Lower lobe of right lung (tissue), 2 donors: Measurements from ENCODE around the gene SSTR3. TPM values are rescaled to one million over a fixed set of nuclear protein-coding genes. Genes with fewer than 3 reads are reported as not detected.

Experiments used
- ATAC-seq, 2 donors: fragments of 200-7000 bp; cut with Tn5 transposase; one replicate each; pipeline ENCODE4 v1.9.1; 2020 to 2022; ENCODE audit warnings: mild to moderate bottlenecking in 2 of 2, moderate library complexity in 2 of 2
- DNase-seq: peaks from one replicate; pipeline ENCODE4 v3.0.0-alpha.2; 2020
- H3K27ac ChIP-seq: fragments of 200-600 bp; one replicate; pipeline ENCODE4 v1.8.0; 2022
- H3K27me3 ChIP-seq: fragments of 200-600 bp; one replicate; pipeline ENCODE4 v1.8.0; 2022; ENCODE audit warnings: low read depth
- H3K36me3 ChIP-seq: fragments of 200-600 bp; one replicate; pipeline ENCODE4 v1.8.0; 2022; ENCODE audit warnings: mild to moderate bottlenecking
- H3K4me1 ChIP-seq: fragments of 200-600 bp; one replicate; pipeline ENCODE4 v1.8.0; 2022
- H3K4me3 ChIP-seq: fragments of 200-600 bp; one replicate; pipeline ENCODE4 v1.8.0; 2022; ENCODE audit warnings: mild to moderate bottlenecking
- H3K9me3 ChIP-seq: fragments of 200-600 bp; one replicate; pipeline ENCODE4 v1.8.0; 2022
- intact Hi-C: fragments of 100-400 bp; cut with DNase I; formaldehyde crosslinking; loops from one replicate; pipeline ENCODE4 v1.11.0; 2022
- total RNA-seq: library from RNA; stranded (reverse); fragmentation: NEBNext Ultra II Directional; extraction: Animal tissue kit (Norgen Biotek cat#: 25700); gene quantifications from one replicate; pipeline ENCODE4 v1.2.1, GENCODE V29; 2021
- TF ChIP-seq, protein P1 (sequence below): fragments of 200-600 bp; IDR thresholded peaks from one replicate; pipeline ENCODE4 v1.8.0; 2022; ENCODE audit warnings: antibody characterized with exemption, mild to moderate bottlenecking
- donor health status: DM: no; HTN: yes; CAD: no; lungs with severe emphysema.

Gene SSTR3
- total RNA-seq, 1 donor from 2014 or later = not detected

DNA sequence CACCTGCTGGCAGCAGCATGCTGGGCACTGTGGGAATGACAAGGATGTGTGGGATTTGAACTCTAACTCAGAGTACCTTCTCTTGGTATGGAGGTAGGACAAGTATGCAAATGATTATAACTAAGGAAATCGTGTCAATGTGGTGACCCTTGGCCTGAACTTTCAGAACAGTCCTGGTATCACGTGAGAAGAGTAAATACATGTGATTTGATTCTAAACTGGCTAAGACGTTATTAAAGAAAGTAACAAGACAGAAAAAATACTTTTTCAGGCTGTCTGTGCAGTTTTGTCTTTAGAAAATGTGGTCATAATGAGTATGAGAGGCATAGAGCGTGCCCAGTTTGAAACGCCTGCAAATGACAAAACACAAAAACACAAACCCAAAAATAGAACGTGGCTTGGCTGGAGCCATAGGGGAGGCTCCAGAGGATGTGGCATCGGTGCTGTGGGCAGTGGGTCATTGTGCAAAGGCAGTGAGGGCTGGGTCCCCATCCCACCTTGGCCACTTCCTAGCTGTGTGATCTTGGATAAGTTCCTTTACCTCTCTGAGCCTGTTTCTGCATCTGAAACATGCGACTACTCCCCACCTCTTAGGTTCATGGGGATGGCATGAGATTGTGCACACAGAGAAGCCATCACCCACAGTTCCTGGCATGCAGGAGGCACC, 44.2 kb downstream of the SSTR3 start:
- no peak overlapping the region for H3K4me3 ChIP-seq
- ATAC-seq (no peak), DNase-seq (peak; percentile 14)
- intact Hi-C loops = no loop called here
- no peak overlapping the region for H3K27ac ChIP-seq
- TF ChIP-seq, protein P1, sequence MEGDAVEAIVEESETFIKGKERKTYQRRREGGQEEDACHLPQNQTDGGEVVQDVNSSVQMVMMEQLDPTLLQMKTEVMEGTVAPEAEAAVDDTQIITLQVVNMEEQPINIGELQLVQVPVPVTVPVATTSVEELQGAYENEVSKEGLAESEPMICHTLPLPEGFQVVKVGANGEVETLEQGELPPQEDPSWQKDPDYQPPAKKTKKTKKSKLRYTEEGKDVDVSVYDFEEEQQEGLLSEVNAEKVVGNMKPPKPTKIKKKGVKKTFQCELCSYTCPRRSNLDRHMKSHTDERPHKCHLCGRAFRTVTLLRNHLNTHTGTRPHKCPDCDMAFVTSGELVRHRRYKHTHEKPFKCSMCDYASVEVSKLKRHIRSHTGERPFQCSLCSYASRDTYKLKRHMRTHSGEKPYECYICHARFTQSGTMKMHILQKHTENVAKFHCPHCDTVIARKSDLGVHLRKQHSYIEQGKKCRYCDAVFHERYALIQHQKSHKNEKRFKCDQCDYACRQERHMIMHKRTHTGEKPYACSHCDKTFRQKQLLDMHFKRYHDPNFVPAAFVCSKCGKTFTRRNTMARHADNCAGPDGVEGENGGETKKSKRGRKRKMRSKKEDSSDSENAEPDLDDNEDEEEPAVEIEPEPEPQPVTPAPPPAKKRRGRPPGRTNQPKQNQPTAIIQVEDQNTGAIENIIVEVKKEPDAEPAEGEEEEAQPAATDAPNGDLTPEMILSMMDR = no peak
- H3K27me3 ChIP-seq = no peaks in the 10 kb centered on the region
- H3K36me3 ChIP-seq = no peaks in the 10 kb centered on the region
- no peaks in the 10 kb centered on the region for H3K9me3 ChIP-seq
- peaks cover 10% of the 10 kb centered on the region for H3K4me1 ChIP-seq

- Histone ChIP-seq H3K27ac (peak overlapping the region; percentile 60), H3K4me1 (peaks cover 10% of the 10 kb centered on the region), H3K4me3 (peak overlapping the region; percentile 33), H3K27me3 (no peaks in the 10 kb centered on the region), H3K9me3 (no peaks in the 10 kb centered on the region), H3K36me3 (no peaks in the 10 kb centered on the region)
- TF ChIP-seq, protein P1 = no peak
- DNase-seq = peak; percentile 30
- intact Hi-C loops = no loop called here
- ATAC-seq = no peak
Observed at GRCh38 chr22:37167176-37167980, 44.9 kb downstream of the SSTR3 start.

DNA sequence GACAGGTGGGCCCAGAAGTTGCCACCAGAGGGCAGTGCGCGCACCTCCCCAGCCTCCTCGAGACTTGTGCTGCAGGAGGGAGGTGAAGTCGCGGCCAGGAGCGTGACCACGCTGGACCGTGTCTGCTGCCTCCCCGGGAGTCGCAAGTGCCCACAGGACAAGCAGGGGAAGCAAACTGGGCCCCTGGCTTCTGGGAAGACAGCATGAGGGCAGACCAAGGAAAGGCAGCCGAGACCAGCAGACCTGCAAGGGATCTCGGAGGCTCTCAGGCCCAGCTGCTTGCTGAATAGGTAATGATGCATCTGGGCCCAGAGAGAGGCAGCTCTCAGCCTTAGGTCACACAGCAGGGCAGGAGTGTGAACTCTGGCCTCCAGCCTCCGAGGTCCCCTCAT, 45.6 kb downstream of the SSTR3 start:
- H3K36me3 ChIP-seq = no peaks in the 10 kb centered on the region
- ATAC-seq = peak; percentile 88 to 92
- intact Hi-C loops = no loop called here

GRCh38 chr22:37165940-37166674, 46.2 kb downstream of the SSTR3 start:
- intact Hi-C loops = no loop called here

More for the DNA sequence above, 45.6 kb downstream of the SSTR3 start:
- H3K9me3 ChIP-seq = no peaks in the 10 kb centered on the region
- H3K27ac ChIP-seq = peak overlapping the region; percentile 60
- TF ChIP-seq, protein P1 = peak; percentile 91
- H3K4me1 ChIP-seq = peaks cover 10% of the 10 kb centered on the region
- no peaks in the 10 kb centered on the region for H3K27me3 ChIP-seq
- peak overlapping the region; percentile 33 for H3K4me3 ChIP-seq
- peak; percentile 90 for DNase-seq

DNA sequence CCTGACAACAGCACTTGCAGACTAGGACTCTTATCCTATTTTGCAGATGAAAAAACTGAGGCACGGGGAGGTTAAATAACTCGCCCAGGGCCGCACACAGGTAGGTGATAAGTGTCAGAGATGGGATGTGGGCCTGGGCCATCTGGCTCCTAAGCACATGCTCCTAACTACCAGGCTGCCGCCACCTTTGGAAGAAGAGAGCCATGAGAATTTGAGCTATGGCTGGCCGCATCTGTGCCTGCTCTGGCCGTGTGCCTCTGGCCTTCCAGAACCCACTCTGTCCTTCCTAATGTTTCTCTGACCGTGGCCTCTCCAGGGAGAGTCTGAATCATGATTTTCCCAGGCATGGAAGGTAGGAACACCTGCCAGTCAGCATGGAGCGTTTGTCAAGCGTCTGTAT, 47.2 kb downstream of the SSTR3 start:
- Histone ChIP-seq H3K36me3 (no peaks in the 10 kb centered on the region), H3K27me3 (no peaks in the 10 kb centered on the region), H3K4me1 (peaks cover 10% of the 10 kb centered on the region), H3K4me3 (no peak overlapping the region), H3K27ac (no peak overlapping the region), H3K9me3 (no peaks in the 10 kb centered on the region)
- peak; percentile 37 for DNase-seq
- no peak for ATAC-seq
- intact Hi-C loops = no loop called here
- TF ChIP-seq, protein P1 = no peak

More at GRCh38 chr22:37165940-37166674, 46.2 kb downstream of the SSTR3 start:
- DNase-seq = peak; percentile 48
- peak in 1 of 2 donors; percentile 4 for ATAC-seq
- Histone ChIP-seq H3K4me3 (peak overlapping the region; percentile 33), H3K27me3 (no peaks in the 10 kb centered on the region), H3K27ac (peak overlapping the region; percentile 60), H3K9me3 (no peaks in the 10 kb centered on the region), H3K4me1 (peaks cover 10% of the 10 kb centered on the region), H3K36me3 (no peaks in the 10 kb centered on the region)
- TF ChIP-seq, protein P1 = no peak
